Muscle layer of colon (tissue), 2 donors: Measurements from ENCODE around the gene FCER1G.
"Not testable (repeated sequence)": the region's sequence is repeated elsewhere in the genome, so short reads cannot be mapped to it uniquely, and the experiment has no call there.

Source experiments
- H3K27ac ChIP-seq: one replicate; pipeline ENCODE4 v1.7.0; 2013; ENCODE audit warnings: low read depth, mild to moderate bottlenecking, low read length, moderate library complexity
- H3K27me3 ChIP-seq, 2 donors: one replicate each; pipeline ENCODE4 v1.7.0; 2013; ENCODE audit warnings: low read length in 2 of 2, mild to moderate bottlenecking in 2 of 2; ENCODE audit not compliant: insufficient read depth in 2 of 2, control insufficient read depth in 1 of 2
- H3K36me3 ChIP-seq: one replicate; pipeline ENCODE4 v1.7.0; 2013; ENCODE audit warnings: mild to moderate bottlenecking, low read length; ENCODE audit not compliant: insufficient read depth
- H3K4me1 ChIP-seq: one replicate; pipeline ENCODE4 v1.7.0; 2013; ENCODE audit warnings: mild to moderate bottlenecking, low read length; ENCODE audit not compliant: insufficient read depth
- H3K4me3 ChIP-seq, 2 donors: one replicate each; pipeline ENCODE4 v1.7.0; 2013; ENCODE audit warnings: low read length in 2 of 2, low read depth in 1 of 2, mild to moderate bottlenecking in 1 of 2, moderate library complexity in 1 of 2
- H3K9ac ChIP-seq: one replicate; pipeline ENCODE4 v1.7.0; 2013; ENCODE audit warnings: low read length
- H3K9me3 ChIP-seq: one replicate; pipeline ENCODE4 v1.7.0; 2013; ENCODE audit warnings: mild to moderate bottlenecking, low read length
- donor health status: abdominal sarcoma.
- donor health status: Adenocarcinoma of cecum.

FCER1G gene

DNA sequence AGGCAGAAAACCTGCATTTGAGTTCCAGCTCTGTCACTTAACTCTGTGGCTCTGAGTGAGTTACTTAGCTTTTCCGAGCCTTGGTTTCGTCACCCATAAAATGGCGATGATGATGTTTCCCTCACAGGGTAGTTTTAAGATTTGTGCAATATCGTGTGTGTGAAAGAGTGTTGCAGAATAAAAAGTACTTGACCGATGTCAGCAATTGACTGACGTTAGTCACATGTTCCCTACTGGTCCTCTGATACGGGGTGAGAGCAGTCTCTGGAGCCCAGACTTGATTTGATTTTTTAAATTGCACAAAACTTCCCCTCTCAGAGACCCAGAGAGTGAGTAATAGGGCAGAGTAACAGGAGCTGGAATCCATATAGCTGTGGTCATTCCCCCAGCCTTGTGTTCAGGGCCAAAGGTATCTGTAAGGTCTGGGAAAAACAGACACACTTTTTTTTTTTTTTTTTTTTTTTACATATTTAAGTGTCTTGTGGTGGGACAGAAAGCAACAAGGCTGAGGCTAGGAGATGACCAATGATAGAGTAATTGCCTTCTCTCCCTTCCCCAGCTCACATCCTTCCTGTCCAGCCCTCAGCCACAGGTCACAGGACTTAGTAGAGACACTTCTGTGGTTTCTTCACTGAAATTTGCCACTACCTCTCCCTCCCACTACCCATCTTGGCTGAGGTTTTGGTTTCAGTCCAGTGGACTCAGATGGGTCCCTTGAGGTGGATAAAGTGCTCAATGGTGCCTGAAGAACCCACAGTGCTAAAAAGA is 2.0 kb downstream of the FCER1G start:
- H3K27ac ChIP-seq, result peak overlapping the region; percentile 16
- H3K4me1 ChIP-seq, result no peaks in the 10 kb centered on the region
- H3K27me3 ChIP-seq, result no peaks in the 10 kb centered on the region
- H3K36me3 ChIP-seq, result peaks cover 23% of the 10 kb centered on the region
- no peak overlapping the region for H3K4me3 ChIP-seq
- H3K9ac ChIP-seq, result no peak overlapping the region
- no peaks in the 10 kb centered on the region for H3K9me3 ChIP-seq

GRCh38 chr1:161217831-161218230 is 2.7 kb downstream of the FCER1G start:
- peak overlapping the region; percentile 16 for H3K27ac ChIP-seq
- peaks cover 17% of the 10 kb centered on the region for H3K36me3 ChIP-seq
- H3K27me3 ChIP-seq, result no peaks in the 10 kb centered on the region
- H3K4me1 ChIP-seq, result no peaks in the 10 kb centered on the region
- no peak overlapping the region for H3K9ac ChIP-seq
- no peak overlapping the region for H3K4me3 ChIP-seq
- no peaks in the 10 kb centered on the region for H3K9me3 ChIP-seq

DNA sequence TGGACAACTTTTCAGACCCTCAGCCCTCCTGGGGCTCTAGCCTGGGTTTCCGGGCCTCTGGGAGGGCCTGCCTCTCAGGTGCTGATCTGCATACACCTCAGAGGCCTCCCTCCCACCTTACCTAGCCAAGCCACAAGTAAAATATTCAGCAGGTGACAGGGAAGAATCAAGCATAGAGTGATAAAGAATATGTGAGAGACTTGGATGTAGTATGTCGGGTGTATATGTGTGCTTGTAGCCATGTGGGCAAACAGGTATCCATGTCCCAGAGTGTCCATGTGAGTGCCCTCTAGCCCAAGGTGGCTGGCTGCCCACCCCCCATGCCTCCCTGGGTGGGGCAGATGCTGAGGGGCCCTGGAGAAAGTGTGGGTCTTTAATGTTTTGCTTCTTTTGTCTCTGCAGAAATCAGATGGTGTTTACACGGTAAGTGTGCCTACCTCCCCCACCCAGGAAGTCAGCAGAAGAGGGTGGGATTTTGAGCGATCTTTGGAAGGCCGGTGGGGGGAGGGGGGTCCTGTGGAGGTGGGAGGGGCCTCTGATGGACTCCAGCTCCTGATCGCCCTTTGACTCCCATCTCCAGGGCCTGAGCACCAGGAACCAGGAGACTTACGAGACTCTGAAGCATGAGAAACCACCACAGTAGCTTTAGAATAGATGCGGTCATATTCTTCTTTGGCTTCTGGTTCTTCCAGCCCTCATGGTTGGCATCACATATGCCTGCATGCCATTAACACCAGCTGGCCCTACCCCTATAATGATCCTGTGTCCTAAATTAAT is 3.4 kb downstream of the FCER1G start:
- Histone ChIP-seq H3K9ac (no peak overlapping the region), H3K4me1 (no peaks in the 10 kb centered on the region), H3K27ac (no peak overlapping the region), H3K27me3 (no peaks in the 10 kb centered on the region), H3K36me3 (peaks cover 11% of the 10 kb centered on the region), H3K4me3 (no peak overlapping the region), H3K9me3 (no peaks in the 10 kb centered on the region)

- Histone ChIP-seq H3K4me3 (no peak overlapping the region), H3K27ac (no peak overlapping the region), H3K36me3 (peaks cover 3% of the 10 kb centered on the region), H3K27me3 (no peaks in the 10 kb centered on the region), H3K9me3 (no peaks in the 10 kb centered on the region), H3K9ac (no peak overlapping the region), H3K4me1 (no peaks in the 10 kb centered on the region)
These were observed 4.2 kb downstream of the FCER1G start for GRCh38 chr1:161219078-161219892.

DNA sequence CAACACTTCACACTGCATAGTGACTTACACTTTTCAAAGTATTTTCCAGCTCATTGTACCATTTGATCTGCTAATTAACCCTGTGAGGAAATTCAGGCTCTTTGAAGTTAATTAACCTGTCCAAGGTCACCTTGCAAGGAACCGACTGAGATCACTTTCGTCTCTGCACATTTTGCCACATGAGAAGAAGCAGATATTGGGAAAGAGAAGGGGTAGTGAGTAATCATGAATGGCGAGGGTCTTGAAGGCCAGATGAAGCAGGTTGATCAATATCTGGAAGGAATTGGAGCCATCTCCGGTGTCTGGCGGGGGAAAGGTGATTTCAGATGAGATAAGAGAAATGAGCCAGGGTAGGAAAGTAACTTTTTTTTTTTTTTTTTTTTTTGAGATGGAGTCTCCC is 4.9 kb downstream of the FCER1G start:
- Histone ChIP-seq H3K36me3 (no peaks in the 10 kb centered on the region), H3K4me3 (no peak overlapping the region), H3K9ac (no peak overlapping the region), H3K27me3 (no peaks in the 10 kb centered on the region), H3K4me1 (peaks cover under 1% of the 10 kb centered on the region), H3K27ac (no peak overlapping the region), H3K9me3 (no peaks in the 10 kb centered on the region)

- Histone ChIP-seq H3K9ac (no peak overlapping the region), H3K27me3 (no peaks in the 10 kb centered on the region), H3K36me3 (no peaks in the 10 kb centered on the region), H3K27ac (no peak overlapping the region), H3K4me1 (peaks cover 15% of the 10 kb centered on the region), H3K4me3 (no peak overlapping the region), H3K9me3 (no peaks in the 10 kb centered on the region)
These were observed 7.3 kb downstream of the FCER1G start for GRCh38 chr1:161222175-161223019.

- Histone ChIP-seq H3K27ac (no peak overlapping the region), H3K27me3 (no peaks in the 10 kb centered on the region), H3K9me3 (no peaks in the 10 kb centered on the region), H3K4me1 (peaks cover 23% of the 10 kb centered on the region), H3K36me3 (peaks cover 13% of the 10 kb centered on the region), H3K4me3 (no peak overlapping the region), H3K9ac (no peak overlapping the region)
These were observed 9.0 kb downstream of the FCER1G start for GRCh38 chr1:161223805-161224694.

DNA sequence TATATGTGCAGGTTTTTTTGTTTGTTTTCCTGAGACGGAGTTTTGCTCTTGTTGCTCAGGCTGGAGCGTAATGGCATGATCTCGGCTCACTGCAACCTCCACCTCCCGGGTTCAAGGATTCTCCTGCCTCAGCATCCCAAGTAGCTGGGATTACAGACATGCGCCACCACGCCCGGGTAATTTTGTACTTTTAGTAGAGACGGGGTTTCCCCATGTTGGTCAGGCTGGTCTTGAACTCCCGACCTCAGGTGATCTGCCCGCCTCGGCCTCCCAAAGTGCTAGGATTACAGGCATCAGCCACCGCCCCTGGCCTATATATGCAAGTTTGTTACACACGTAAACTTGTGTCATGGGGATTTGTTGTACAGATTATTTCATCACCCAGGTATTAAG is 9.6 kb downstream of the FCER1G start:
- H3K4me3 ChIP-seq, H3K9ac ChIP-seq, H3K27me3 ChIP-seq, H3K9me3 ChIP-seq, H3K27ac ChIP-seq: not testable (repeated sequence)
- Histone ChIP-seq H3K36me3 (peaks cover 20% of the 10 kb centered on the region), H3K4me1 (peaks cover 23% of the 10 kb centered on the region)

DNA sequence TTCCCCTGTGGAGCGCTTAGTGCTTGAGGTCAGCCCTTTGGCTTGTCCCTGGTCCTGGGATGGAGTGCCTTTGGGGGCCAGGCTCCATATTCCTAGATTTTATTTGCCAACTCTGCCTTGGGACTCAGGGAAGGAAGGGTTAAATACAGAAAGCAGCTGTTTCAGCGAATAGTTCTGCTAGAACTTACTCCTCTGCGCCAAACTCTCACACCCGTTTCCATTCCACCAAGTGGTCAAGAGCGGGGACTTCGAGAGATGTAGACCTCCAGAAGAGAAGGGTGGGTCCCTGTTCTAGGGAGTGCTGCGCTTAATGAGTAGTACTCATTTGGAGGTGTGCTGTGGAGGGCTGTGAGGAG is 10.1 kb downstream of the FCER1G start:
- Histone ChIP-seq H3K4me3 (peak overlapping the region in 1 of 2 donors; percentile 20), H3K27ac (peak overlapping the region; percentile 53), H3K27me3 (no peaks in the 10 kb centered on the region), H3K9me3 (no peaks in the 10 kb centered on the region), H3K4me1 (peaks cover 23% of the 10 kb centered on the region), H3K36me3 (peaks cover 21% of the 10 kb centered on the region), H3K9ac (no peak overlapping the region)
